HG03442 (cell line): ENCODE data around the gene MAPK4.
"Not testable (repeated sequence)": the region's sequence is repeated elsewhere in the genome, so short reads cannot be mapped to it uniquely, and the experiment has no call there.

Experiments used
- ATAC-seq: cut with Tn5 transposase; IDR thresholded peaks from one replicate; pipeline ENCODE4 v1.9.1; 2021; ENCODE audit warnings: mild to moderate bottlenecking, moderate library complexity; ENCODE audit not compliant: unreplicated experiment

Gene MAPK4

GRCh38 chr18:50559752-50560680, at the start of gene MAPK4:
Gene MAPK4, plus strand, starts transcription at chr18:50560087. Its CDS starts 103,872 bp downstream, at chr18:50663959.
- ATAC-seq: peak; percentile 57

GRCh38 chr18:50517277-50517676, 42.6 kb upstream of the MAPK4 start:
- ATAC-seq: not testable (repeated sequence)

- no peak for ATAC-seq
Measured at GRCh38 chr18:50518787-50519546, 40.9 kb upstream of the MAPK4 start.

- no peak for ATAC-seq
Measured at GRCh38 chr18:50523165-50523564, 36.7 kb upstream of the MAPK4 start.

- no peak for ATAC-seq
Measured at GRCh38 chr18:50527636-50528307, 32.1 kb upstream of the MAPK4 start.

- no peak for ATAC-seq
Measured at GRCh38 chr18:50528806-50529205, 31.1 kb upstream of the MAPK4 start.

GRCh38 chr18:50533822-50534221, 26.1 kb upstream of the MAPK4 start:
- ATAC-seq: not testable (repeated sequence)

GRCh38 chr18:50544476-50544875, 15.4 kb upstream of the MAPK4 start:
- ATAC-seq: not testable (repeated sequence)

- no peak for ATAC-seq
Measured at GRCh38 chr18:50545936-50546335, 14.0 kb upstream of the MAPK4 start.

GRCh38 chr18:50548160-50548559, 11.7 kb upstream of the MAPK4 start:
- no peak for ATAC-seq

- ATAC-seq: not testable (repeated sequence)
Measured at GRCh38 chr18:50551651-50552050, 8.2 kb upstream of the MAPK4 start.

- ATAC-seq: no peak
Measured at GRCh38 chr18:50558157-50558556, 1.7 kb upstream of the MAPK4 start.

- no peak for ATAC-seq
Measured at GRCh38 chr18:50558948-50559751, 737 bp upstream of the MAPK4 start.

GRCh38 chr18:50560681-50561629, 1.1 kb downstream of the MAPK4 start:
- no peak for ATAC-seq

GRCh38 chr18:50562258-50562657, 2.4 kb downstream of the MAPK4 start:
- not testable (repeated sequence) for ATAC-seq

GRCh38 chr18:50562686-50563085, 2.8 kb downstream of the MAPK4 start:
- no peak for ATAC-seq

GRCh38 chr18:50563376-50563775, 3.5 kb downstream of the MAPK4 start:
- ATAC-seq: no peak

GRCh38 chr18:50569930-50570329, 10.0 kb downstream of the MAPK4 start:
- ATAC-seq: no peak

- ATAC-seq: no peak
Measured at GRCh38 chr18:50571606-50572005, 11.7 kb downstream of the MAPK4 start.
